Stimulated activated CD8-positive, alpha-beta memory T cell treated with anti-CD3 and anti-CD28 coated beads, Interleukin-4, amount 100 ng/mL, for 4 hours (primary cell): ENCODE measurements around the gene ATP1A3.
A peak's percentile ranks its signal among the peaks of the same experiment; 100 is the strongest.
"Not testable (repeated sequence)": the region's sequence is repeated elsewhere in the genome, so short reads cannot be mapped to it uniquely, and the experiment has no call there.

ENCODE experiments used
- DNase-seq, 2 donors: peaks; one replicate each; pipeline ENCODE4 v3.0.0-alpha.2; 2020; ENCODE audit warnings: low read depth in 2 of 2, low spot score in 1 of 2

Gene ATP1A3

DNA sequence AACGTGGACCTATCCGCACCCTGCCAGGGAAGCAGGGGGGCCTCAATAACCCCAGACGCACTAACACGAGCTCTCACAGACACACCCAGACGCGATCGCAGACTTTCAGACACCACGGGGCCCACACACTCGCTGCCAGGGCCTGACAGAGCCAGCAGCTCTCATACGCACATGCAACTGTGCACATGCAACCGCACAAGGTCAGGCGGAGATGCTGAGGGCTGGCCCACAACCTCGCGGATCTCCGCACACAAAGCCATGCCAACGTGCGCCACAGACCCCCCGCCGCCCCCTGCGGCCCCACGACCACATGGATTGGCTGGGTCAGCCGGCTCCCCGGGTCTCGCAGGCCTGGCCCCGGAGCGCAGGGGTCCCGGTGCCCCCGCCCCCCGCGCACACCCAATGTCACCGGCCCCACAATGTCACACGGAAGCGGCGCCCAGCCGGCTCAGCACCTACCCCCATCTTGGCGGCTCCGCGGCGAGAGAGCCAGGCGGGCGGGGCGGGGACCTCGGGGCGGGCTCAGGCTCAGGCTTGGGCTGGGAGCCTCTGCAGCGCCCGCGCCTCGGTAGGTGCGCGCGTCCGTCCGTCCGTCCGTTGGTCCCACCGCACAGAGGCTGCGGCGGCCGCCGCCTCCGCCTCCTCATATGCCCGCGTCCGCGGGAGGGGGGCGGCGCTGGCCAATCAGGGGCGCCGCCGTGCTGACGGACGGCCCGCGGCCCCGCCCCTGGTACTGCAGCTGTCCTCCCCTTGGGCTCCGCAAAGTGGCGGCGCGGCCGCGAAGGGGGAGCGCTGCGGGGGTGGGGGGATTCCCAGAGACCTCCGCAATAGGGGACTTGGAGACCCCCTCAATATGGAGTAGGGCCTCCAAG is at the start of gene ATP1A3:
TSS of gene ATP1A3 (minus strand) at position 619 of the 872 bp plus-strand sequence. CDS start at position 465, 154 bp downstream.
- DNase-seq, result peak; percentile 21 to 49

DNA sequence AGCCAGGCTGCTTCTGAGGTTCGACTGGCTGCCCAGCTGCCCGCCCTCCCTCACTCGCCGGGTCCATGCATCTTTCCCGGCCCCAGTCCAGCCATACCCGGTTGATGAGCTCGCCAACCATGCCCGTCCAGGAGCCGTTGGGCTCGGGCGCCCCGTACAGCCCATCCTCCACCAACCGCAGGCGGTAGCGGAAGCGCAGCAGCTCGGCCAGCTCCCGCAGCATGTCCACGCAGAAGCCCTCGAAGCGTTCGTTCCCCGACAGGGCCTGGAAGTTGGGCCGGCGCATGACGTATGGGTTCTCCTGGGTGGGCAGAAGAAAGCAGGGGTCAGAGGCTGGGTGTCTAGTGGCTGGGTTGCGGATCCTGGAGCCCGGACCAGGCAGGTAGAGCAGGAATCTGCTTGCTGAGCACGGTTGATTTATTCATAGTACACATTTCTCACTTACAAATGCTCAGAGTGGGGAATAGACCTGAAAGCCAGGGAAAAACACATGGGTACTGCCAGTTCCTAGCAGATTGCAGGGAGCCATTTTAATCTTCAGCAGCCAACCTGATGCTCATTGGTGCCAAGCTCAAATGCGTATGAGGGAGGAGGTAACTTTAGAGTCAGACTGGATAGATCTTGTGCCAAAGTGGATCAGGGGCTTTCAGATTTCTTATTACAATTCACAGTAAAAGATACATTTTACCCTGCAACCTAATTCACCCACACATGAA is 48.6 kb upstream of the ATP1A3 start:
- no peak for DNase-seq

DNA sequence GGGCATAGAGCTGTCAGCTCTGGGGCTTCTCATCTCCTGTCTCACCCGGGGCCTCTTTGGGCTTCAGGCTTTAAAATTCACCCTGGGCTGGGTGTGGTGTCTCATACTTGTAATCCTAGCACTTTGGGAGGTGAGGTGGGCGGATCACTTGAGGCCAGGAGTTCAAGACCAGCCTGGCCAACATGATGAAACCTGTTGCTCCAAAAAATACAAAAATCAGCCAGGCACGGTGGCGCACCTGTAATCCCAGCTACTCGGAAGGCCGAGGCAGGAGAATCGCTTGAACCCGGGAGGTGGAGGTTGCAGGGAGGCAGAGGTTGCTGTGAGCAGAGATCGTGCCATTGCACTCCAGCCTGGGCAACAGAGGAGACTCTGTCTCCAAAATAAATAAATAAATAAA is 46.5 kb upstream of the ATP1A3 start:
- DNase-seq, result not testable (repeated sequence)

DNA sequence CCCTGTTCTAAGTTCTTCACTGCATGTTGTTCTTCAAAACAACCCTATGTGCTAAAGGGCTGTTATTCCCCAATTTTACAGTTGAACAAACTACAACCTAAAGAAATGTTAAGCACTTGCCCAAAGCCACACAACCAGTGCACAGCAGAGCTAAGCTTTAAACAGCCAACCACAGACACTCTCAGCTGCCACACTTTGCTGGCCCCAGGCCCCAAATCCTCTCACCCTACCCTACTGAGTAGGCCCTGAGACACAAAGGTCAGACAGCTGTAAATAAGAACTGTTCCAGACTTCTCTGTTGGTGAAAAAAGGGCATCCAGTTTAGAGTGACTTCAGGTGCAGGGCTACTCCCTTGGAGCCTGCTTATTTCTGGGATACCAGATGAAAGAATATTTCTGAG is 46.0 kb upstream of the ATP1A3 start:
- no peak for DNase-seq

DNA sequence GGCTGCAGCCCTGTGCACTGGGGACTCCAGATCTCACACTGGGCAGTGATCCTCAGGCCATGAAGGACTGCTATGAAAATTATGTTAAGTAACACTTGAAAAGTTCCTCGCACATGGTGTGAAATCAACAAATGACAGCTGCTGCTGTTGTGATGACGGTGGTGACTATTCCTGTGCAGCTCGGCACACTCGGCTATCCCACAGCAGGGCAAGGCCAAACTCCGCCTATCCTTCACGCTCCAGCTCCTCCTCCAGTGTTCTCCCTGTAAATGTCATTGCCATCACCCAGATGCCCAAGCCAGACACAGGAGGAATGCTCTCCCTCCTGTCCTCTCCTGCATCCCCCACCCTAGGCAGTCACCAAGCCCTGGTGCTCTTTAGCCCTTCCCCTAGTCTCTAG is 44.6 kb upstream of the ATP1A3 start:
- DNase-seq, result no peak

DNA sequence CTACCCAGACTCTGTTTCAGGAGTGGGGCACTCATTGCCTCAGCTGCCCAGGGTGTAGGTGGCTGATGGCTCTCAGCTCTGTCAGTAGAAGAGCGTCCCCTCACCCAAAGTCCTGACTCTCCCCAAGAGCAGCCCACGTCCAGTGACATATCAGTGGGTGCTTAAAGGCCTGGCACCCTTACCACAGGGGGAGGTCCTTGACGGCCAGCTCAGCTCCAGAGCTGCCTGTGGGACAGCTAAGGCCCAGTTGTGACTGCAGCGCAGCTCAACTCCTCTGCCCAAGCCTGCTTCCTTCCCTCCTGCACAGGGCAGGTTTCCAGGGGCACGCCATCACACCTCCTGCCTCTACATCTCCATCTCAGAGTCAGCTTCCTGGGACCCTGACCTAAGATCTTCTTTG is 43.6 kb upstream of the ATP1A3 start:
- no peak for DNase-seq

DNA sequence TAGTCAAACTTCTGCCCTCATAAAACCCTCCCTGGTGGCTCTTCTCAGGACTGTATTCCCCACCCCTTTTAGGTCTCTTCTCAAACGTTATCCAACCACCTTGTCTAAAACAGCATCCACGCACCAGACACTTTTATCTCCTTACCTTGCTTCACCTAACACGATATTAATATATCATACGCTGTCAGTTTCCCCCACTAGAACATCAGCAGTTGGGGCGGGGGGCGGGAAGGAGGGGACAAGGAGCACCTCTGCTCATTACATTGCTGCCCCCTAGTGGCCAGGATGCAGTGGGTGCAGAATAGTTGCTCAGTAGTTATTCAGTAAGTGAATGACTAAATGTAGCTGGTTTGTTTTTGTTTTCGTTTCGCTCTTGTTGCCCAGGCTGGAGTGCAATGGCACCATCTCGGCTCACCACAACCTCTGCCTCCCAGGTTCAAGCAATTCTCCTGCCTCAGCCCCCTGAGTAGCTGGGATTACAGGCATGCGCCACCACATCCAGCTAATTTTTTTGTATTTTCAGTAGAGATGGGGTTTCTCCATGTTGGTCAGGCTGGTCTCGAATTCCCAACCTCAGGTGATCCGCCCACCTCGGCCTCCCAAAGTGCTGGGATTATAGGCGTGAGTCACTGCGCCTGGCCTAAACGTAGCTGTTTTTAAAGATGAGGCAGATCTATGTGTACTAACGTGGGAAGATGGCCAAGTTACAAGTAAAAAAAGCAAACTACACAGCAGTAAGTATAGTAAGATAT is 40.8 kb upstream of the ATP1A3 start:
- peak; percentile 36 to 39 for DNase-seq

DNA sequence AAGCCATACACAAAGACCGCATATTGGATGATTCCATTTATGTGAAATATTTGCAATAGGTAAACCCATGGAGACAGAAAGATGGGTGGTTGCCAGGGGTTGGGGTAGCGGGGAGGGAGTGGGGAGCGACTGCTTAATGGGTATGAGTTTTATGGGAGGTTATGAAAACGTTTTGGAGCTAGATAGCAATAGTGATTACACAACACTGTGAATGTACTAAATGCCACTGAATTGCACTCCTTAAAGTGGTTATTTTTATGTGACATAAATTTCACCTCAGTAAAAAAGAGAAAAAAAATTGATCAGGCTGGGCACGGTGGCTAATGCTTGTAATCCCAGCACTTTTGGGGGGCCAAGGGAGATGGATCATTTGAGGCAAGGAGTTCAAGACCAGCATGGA is 39.4 kb upstream of the ATP1A3 start:
- DNase-seq, result no peak

DNA sequence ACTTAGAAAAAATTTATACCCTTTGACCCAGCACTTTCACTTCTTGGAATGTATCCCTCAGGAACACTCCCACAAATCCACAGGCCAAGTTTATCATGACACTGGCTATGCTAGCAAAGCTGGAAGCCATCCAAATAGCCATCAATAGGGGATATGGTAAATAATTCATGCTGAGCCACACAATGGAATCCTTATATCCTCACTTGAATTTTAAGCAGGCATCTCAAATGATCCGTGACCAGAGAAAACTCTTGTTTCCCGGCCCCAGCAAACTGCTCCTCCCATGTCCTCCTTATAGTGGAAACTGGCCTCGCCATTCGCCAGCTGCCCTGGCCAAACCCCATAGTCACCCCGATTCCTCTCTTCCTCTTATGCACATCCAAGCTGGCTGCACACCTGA is 38.4 kb upstream of the ATP1A3 start:
- DNase-seq, result no peak

DNA sequence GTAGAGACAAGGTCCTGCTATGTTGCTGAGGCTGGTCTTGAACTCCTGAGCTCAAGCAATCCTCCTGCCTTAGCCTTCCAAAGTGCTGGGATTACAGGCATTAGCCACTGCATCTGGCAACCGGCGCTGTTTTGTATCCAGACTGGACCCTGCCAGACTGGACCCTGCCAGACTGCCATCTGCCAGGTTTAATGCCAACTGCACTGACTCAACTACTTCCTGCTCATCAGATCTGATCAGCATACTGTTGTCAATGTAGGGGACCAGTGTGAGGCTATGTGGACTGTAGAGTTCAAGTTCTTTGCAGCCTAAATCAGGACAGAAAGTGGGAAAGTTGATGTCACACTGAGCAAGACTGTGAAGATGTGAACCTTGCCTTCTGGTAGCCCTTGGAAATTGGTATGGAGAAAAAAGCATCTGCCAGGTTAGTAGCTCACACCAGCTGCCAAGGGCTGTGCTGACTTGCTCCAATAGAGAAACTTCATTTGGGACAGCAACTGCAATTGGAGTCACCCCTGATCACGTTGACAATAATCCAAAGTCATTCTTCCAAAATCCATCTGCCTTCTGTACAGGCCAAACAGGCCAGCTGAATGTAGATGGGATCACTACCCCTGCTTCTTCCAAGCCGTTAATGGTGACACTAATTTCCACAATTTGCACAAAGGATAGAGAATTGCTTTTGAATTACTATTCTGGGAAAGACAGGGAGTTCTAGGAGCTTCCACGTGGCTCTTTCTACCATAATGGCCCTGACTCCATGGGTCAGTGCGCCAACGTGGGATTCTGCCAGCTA is 36.8 kb upstream of the ATP1A3 start:
- DNase-seq, result no peak

DNA sequence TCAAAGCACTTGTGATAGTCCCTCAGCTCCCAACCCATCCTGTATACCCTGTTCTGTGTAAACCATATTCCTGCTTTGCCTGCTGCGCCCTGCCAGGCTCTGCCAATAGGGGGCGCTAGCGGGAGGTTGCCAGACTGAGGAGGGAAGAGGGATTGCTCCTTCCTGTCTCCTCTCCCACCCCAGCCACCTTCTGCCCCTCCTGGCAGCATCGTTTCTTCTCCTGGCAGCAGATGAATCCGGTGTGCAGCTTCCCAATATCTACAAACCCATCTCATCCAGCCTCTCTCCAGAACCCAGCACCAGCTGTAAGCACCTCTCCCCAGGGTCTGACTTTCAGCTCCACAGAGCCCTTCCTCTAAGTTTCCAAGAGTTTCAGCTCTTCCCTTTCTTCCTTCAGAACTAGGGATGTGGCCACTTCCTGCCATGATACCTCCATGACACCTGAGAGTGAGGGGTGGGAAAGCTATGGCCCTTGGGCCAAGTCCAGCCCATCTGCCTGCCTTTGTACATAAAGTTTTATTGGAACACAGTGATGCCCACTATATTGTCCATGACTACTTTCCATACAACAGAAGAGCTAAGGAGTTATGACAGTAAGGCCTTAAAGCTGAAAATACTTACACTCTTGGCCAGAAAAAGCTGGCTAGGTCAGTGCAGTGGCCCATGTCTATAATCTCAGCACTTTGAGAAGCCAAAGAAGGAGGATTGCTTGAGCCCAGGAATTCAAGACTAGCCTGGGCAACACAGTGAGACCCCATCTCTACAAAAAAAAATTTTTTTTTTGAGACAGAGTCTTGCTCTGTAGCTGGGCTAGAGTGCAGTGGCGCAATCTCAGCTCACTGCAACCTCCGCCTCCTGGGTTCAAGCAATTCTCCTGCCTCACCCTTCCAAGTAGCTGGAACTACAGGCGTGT is 34.5 kb upstream of the ATP1A3 start:
- DNase-seq, result no peak

DNA sequence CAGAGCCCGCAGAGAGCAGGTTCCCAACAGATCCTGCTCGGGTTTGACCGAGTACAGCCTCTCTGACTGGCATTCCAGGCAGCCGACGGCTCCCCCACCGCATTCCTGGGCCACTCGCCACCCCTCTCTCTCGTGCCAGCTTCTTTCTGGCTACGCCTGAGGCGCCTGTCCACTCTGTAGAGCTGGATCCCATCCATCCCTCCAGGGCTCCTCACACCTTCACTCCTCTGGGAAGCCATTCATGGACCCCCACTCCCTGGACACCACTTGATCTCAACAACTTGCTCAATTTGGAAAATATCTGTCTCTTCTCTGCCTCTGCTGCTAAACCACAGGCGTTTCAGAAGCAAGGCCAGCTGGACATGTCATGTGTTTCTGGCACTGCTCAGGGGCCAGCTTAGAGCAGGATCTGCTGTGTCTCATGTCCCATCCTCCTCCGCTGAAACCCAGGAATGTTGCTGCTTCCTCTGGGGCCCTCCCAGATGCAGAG is 30.6 kb upstream of the ATP1A3 start:
- no peak for DNase-seq

DNA sequence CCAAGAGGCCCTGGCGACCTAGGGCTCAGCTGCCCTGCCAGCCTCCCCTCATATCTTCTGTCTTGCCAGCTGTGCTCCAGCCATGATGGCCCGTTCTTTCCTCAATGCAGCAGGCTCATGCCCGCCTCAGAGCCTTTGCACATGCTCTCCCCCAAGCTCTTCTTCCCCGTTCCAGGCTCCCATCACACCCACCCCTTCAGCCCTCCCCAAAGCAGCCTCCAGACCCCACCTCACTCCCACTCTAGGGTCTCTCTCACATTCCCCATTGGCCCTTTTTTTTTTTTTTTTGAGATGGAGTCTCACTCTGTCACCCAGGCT is 29.9 kb upstream of the ATP1A3 start:
- DNase-seq, result no peak

DNA sequence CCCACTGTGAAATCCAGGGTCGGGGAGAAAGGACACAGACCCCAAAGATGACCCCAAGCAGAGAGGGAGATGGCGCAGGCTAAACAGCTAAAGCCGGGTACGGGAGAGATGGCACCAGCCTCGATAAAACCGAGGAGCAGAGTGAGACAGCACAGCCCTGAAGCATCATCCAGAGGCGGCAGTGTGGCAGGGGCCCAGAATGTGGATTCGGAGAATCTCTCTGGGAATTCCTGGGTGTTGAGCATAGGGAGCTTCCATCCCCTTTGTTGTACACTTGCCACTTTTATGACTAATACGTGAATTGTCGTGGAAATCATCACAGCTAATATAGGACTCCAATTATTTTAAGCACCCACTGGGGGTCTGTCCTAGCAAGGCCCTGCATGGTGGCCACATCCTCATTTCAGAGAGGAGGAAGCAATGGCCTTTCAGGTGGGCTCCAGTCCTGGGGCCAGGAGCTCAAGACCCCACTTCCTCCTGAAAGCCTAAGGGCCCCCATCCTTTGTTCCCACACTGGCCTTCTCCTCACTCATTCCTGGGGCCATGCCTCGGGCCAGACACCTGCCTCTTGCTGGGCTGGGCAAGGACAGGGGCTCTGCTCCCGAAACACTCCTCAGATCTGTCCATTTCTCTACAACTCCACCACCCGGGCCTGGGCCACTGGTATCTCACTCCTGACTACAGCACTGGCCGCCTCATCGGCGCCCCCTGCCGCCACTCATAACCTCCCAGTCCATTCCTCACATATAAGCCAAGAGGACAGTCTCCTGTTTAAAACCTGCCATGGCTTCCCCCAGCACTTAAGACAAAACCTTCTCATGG is 29.3 kb upstream of the ATP1A3 start:
- DNase-seq, result no peak

DNA sequence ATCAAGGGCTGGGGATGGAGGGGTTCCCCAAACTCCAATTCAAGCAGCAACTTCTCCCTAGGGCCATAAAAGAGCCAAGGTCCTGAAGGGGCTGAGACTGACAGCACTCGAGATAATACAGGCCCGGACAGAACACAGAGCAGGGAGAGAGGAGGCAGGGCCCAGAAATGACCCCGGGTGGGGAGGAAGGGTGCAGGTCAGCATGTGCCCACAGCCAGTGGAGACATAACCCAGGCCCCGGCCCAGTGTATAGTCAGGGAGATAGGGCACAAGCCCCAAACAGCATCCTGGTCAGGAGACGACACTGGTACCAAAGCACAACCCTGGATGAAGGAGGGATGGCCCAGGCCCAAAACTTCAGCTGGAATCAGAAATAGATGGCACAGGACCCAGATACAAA is 28.6 kb upstream of the ATP1A3 start:
- no peak for DNase-seq

DNA sequence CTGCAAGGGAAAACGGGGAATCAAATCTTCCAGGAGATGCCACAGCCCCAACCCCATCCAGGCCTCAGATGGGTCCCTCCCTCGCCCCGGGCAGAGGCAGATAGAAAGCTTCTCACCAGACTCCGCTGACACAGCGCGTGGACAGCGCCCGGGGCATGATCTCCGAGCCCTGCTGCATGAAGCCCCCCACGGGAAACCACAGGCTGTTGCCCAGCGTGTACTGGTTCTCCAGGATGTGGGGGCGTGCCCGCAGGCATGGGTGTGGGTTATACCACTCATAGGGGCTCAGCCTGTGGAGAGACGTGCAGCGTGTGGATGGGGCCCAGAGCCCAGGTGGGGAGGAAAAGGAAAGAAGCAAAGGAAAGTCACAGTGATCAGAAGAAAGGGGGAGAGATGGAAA is 27.2 kb upstream of the ATP1A3 start:
- no peak for DNase-seq

DNA sequence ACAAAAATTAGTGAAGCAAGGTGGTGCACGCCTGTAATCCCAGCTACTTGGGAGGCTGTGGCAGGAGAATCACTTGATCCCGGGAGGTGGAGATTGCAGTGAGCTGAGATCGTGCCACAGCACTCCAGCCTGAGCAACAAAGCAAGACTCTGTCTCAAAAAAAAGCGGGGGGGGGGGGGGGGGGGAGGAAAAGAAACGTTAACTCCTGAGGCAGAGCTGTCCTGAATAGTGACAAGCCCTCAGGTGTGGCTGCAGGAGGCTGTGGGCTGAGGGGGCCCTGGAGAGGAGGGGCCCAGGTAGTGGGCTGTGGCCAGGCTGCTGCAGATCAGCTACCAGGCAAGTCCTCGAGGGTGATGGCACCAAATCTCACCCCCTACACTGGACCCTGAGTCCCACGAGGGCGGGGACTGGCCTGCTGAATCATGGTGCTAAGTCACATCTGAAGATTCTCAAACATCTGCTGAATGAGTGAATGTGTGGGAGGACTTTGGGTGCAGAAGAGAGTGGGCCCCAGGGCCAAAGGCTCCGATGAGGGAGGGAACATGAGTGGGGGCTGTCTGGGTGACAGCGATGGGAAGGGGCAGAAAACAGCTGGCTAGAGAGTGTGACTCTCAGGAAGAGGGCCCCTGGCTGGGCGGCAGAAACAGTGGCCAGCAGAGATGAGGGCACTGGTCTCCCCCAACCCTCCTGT is 24.6 kb upstream of the ATP1A3 start:
- no peak for DNase-seq

DNA sequence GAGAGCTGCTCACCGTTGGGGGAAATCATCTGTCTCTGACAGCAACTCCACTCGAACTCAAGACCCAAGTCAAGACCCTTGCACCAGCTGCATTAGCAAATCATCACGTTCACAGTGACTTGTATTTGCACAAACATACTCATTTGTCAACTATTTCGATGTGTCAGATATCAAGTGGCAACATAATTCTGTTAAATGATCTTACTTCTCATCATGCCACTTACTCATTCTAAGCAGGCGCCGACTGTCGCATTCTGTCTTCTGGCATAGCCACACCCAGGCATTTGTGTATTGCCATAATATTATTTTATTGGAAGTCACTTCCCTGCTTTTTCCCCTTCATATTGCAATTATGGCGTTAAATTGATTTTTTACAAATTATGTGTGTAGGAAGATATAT is 23.0 kb upstream of the ATP1A3 start:
- no peak for DNase-seq
